K562 (cell line): ENCODE data around the gene PDZRN3. TPM values are rescaled to one million over a fixed set of nuclear protein-coding genes. Genes with fewer than 3 reads are reported as not detected.

ENCODE experiments used
- ATAC-seq: fragments of 200-7000 bp; cut with Tn5 transposase; 3 replicates; pipeline ENCODE4 v1.9.1; 2020; ENCODE audit warnings: moderate library complexity
- BruUV-seq: library from RNA; stranded (reverse); fragments of 400-500 nt; replicated peaks from 2 replicates; lab custom pipeline; 2021; lab: Mats Ljungman, UMichigan
- CTCF ChIA-PET: fragments of 300-600 bp; formaldehyde crosslinking; extraction: SDS; loops from one replicate; lab custom pipeline; 2021; ENCODE audit warnings: low intra/inter-chr PET ratio; lab: Yijun Ruan, JAX
- POLR2A ChIA-PET: fragments of 300-600, 350-650 bp; sonication (Branson Sonifier 250); formaldehyde crosslinking; extraction: SDS; loops from one replicate; lab custom pipeline; 2021; ENCODE audit warnings: antibody characterized with exemption, inconsistent platforms; lab: Yijun Ruan, JAX
- DNase-seq, 4 experiments: peaks; one replicate each; pipeline versions ENCODE4 v3.0.0 to v3.0.0-alpha.2; 2011 to 2018; ENCODE audit warnings: low spot score in 3 of 4, mixed read lengths in 3 of 4; ENCODE audit errors: extremely low read depth in 1 of 4
- FAIRE-seq: peaks from 2 replicates; lab custom pipeline; 2011; peaks lifted over from hg19 to GRCh38; lab: Jason Lieb, UNC
- H2AFZ ChIP-seq: 2 replicates; pipeline ENCODE4 v1.6.0; 2011; ENCODE audit warnings: low read depth, low read length, control low read depth, inconsistent platforms
- H3K27ac ChIP-seq: fragments of 200-600 bp; 3 replicates; pipeline ENCODE4 v1.8.0; 2011; ENCODE audit warnings: low read depth, mild to moderate bottlenecking, control low read depth, inconsistent platforms, low read length, moderate library complexity, mixed read lengths; ENCODE audit errors: extremely low read depth
- H3K27me3 ChIP-seq, 2 experiments: fragments of 300-600 bp in 1 of 2; 2 replicates in 1 of 2; 3 replicates in 1 of 2; pipeline versions ENCODE4 v1.6.0 to v1.8.0; 2011; ENCODE audit warnings: inconsistent platforms in 2 of 2, low read length in 2 of 2, mild to moderate bottlenecking in 1 of 2, mixed read lengths in 1 of 2, moderate library complexity in 1 of 2; ENCODE audit not compliant: control insufficient read depth in 2 of 2, insufficient read depth in 2 of 2
- H3K36me3 ChIP-seq: fragments of 300-600 bp; 3 replicates; pipeline ENCODE4 v1.8.0; 2011; ENCODE audit warnings: mild to moderate bottlenecking, low read length, inconsistent platforms; ENCODE audit not compliant: control insufficient read depth, insufficient read depth
- H3K4me1 ChIP-seq, 2 experiments: fragments of 200-600 bp in 1 of 2; replicated peaks in 1 of 2; 2 replicates in 1 of 2; 3 replicates in 1 of 2; pipeline versions ENCODE4 v1.5.1 to v1.8.0; 2011; ENCODE audit warnings: inconsistent platforms in 2 of 2, low read length in 2 of 2, mild to moderate bottlenecking in 1 of 2, mixed read lengths in 1 of 2, moderate library complexity in 1 of 2; ENCODE audit not compliant: control insufficient read depth in 2 of 2, insufficient read depth in 2 of 2
- H3K4me2 ChIP-seq: 2 replicates; pipeline ENCODE4 v1.6.1; 2011; ENCODE audit warnings: low read length, control low read depth, inconsistent platforms, mixed read lengths; ENCODE audit not compliant: insufficient read depth
- H3K4me3 ChIP-seq: fragments of 200-600 bp; sonication (generic), shearing (Covaris generic); 2 replicates; pipeline ENCODE4 v1.5.1; 2016; ENCODE audit warnings: control low read depth, inconsistent platforms
- H3K79me2 ChIP-seq: fragments of 200-600 bp; 3 replicates; pipeline ENCODE4 v1.8.0; 2011; ENCODE audit warnings: low read length, inconsistent platforms; ENCODE audit not compliant: control insufficient read depth, insufficient read depth
- H3K9ac ChIP-seq, 2 experiments: 2 replicates each; pipeline versions ENCODE4 v1.6.0 to v1.6.1; 2011; ENCODE audit warnings: low read depth in 2 of 2, low read length in 2 of 2, control low read depth in 1 of 2, inconsistent platforms in 1 of 2, mild to moderate bottlenecking in 1 of 2, mixed read lengths in 1 of 2; ENCODE audit not compliant: insufficient read depth in 1 of 2
- H3K9me1 ChIP-seq: one replicate; pipeline ENCODE4 v1.6.0; 2011; ENCODE audit warnings: inconsistent platforms, mild to moderate bottlenecking, low read length, moderate library complexity; ENCODE audit not compliant: control insufficient read depth, insufficient read depth
- H3K9me3 ChIP-seq: replicated peaks from 2 replicates; pipeline ENCODE4 v1.5.1; 2011; ENCODE audit warnings: low read depth, low read length, inconsistent platforms; ENCODE audit not compliant: control insufficient read depth, insufficient read depth
- H4K20me1 ChIP-seq: replicated peaks from 2 replicates; pipeline ENCODE4 v1.6.1; 2011; ENCODE audit warnings: low read length, inconsistent platforms, mixed read lengths; ENCODE audit not compliant: control insufficient read depth, insufficient read depth
- BCL6 ChIP-seq: fragments of 250-450 bp; sonication (Bioruptor Pico); IDR thresholded peaks from 2 replicates; pipeline ENCODE4 v1.4.0; 2020
- BRF1 ChIP-seq: IDR thresholded peaks from 3 replicates; pipeline ENCODE4 v1.6.1; 2011; ENCODE audit warnings: borderline replicate concordance, mild to moderate bottlenecking; ENCODE audit not compliant: insufficient read length; ENCODE audit errors: extremely low read depth
- ELF4 ChIP-seq: fragments of 450-650 bp; formaldehyde crosslinking; IDR thresholded peaks from 2 replicates; pipeline ENCODE4 v1.4.0; 2022; ENCODE audit warnings: missing genetic modification characterization
- FOXM1 ChIP-seq, 2 experiments: fragments of 450-650 bp in 1 of 2; sonication (generic) in 1 of 2; formaldehyde crosslinking in 1 of 2; IDR thresholded peaks; 2 replicates each; pipeline versions ENCODE4 v1.6.1 to v1.9.0; 2017 to 2022; ENCODE audit warnings: low read depth in 2 of 2, mild to moderate bottlenecking in 2 of 2, missing genetic modification reagents in 1 of 2, moderate library complexity in 1 of 2
- HCFC1 ChIP-seq: IDR thresholded peaks from 2 replicates; pipeline ENCODE4 v1.6.1; 2012; ENCODE audit warnings: low read depth, low read length, improper control_type of control experiment
- NR2C2 ChIP-seq, 2 experiments: fragments of 200-800 bp in 1 of 2; sonication (Bioruptor generic) in 1 of 2; sonication (generic) in 1 of 2; formaldehyde crosslinking in 1 of 2; IDR thresholded peaks; 2 replicates each; pipeline versions ENCODE4 v1.6.1 to v1.8.0; 2016 to 2022; ENCODE audit warnings: mild to moderate bottlenecking in 1 of 2, missing compliant biosample characterization in 1 of 2, missing genetic modification characterization in 1 of 2, missing genetic modification reagents in 1 of 2
- POLR2G ChIP-seq: fragments of 200-400 bp; formaldehyde crosslinking; IDR thresholded peaks from 2 replicates; pipeline ENCODE4 v1.6.1; 2017; ENCODE audit warnings: low read depth, mild to moderate bottlenecking, antibody characterized with exemption, low read length, moderate library complexity
- SPI1 ChIP-seq: IDR thresholded peaks from 2 replicates; pipeline ENCODE4 v1.6.1; 2011; ENCODE audit warnings: low read depth, low read length, control low read depth, borderline replicate concordance
- STAG1 ChIP-seq: sonication (generic); formaldehyde crosslinking; IDR thresholded peaks from 2 replicates; pipeline ENCODE4 v1.5.0; 2020; ENCODE audit warnings: missing genetic modification reagents, borderline replicate concordance
- TBL1XR1 ChIP-seq, 2 experiments: IDR thresholded peaks; 2 replicates each; pipeline ENCODE4 v1.6.1; 2012; ENCODE audit warnings: improper control_type of control experiment in 2 of 2, low read length in 2 of 2, mild to moderate bottlenecking in 1 of 2
- WGBS: fragments of 100-300 bp; shearing (Covaris generic); methylation state at CpG from one replicate; pipeline ENCODE4 v1.1.6; 2016; ENCODE audit warnings: low coverage, mixed read lengths; ENCODE audit not compliant: insufficient coverage; ENCODE audit errors: missing lambda C conversion rate; 5-methylcytosine and 5-hydroxymethylcytosine counted together
- in situ Hi-C: fragments of 300-500 bp; cut with MboI; formaldehyde crosslinking; loops from 4 replicates; pipeline ENCODE4 v1.15.0; 2018; ENCODE audit warnings: inconsistent platforms, mixed read lengths
- intact Hi-C: fragments of 100-400 bp; cut with micrococcal nuclease; formaldehyde crosslinking; loops from 2 replicates; pipeline ENCODE4 v1.14.2; 2022
- polyA plus RNA-seq, 8 experiments: library from polyadenylated mRNA; depleted of rRNA in 4 of 8; stranded (reverse) in 5 of 8; unstranded in 3 of 8; fragments of >200 nt; fragmentation: Nextera tagmentation in 2 of 8; fragmentation: Illumina TruSeq in 1 of 8; extraction: Ambion mirVana in 2 of 8; extraction: Trizol in 1 of 8; gene quantifications; 2 replicates each; pipeline versions ENCODE4 v1.2.1 to v1.2.3, GENCODE V29; 2011 to 2014; ENCODE audit warnings: inconsistent platforms in 1 of 8, missing spikeins in 1 of 8
- total RNA-seq, 7 experiments: library from RNA; depleted of rRNA in 6 of 7; stranded (reverse); fragments of >200 nt in 6 of 7; fragmentation: Illumina TruSeq in 2 of 7; extraction: Trizol in 2 of 7; gene quantifications; 2 replicates each; pipeline versions ENCODE4 v1.2.1 to v1.2.3, GENCODE V29; 2011 to 2021; ENCODE audit warnings: low replicate concordance in 1 of 7

The PDZRN3 gene
- total and polyA plus RNA-seq, 9 of the 15 experiments (the other 6 are each of a cell fraction or from before 2014, with no cell fraction given): 0.16 TPM; not detected in 8

- no peak for DNase-seq
- Histone ChIP-seq H3K27ac (no peak overlapping the region), H3K4me2 (no peak overlapping the region), H3K27me3 (no peaks in the 10 kb centered on the region), H3K9me1 (no peaks in the 10 kb centered on the region), H4K20me1 (no peaks in the 10 kb centered on the region), H3K4me1 (no peaks in the 10 kb centered on the region), H3K4me3 (no peak overlapping the region), H3K36me3 (no peaks in the 10 kb centered on the region), H2AFZ (no peak overlapping the region), H3K9ac (no peak overlapping the region), H3K79me2 (no peaks in the 10 kb centered on the region), H3K9me3 (no peaks in the 10 kb centered on the region)
- in situ Hi-C loops: no loop called here
- intact Hi-C loops: no loop called here
- FAIRE-seq: no peak
- BruUV-seq: no TSS peak
- CTCF ChIA-PET: no interaction called here
- no peak for ATAC-seq
- 0% methylated on average over 3 of the region's 3 CpGs for WGBS
- POLR2A ChIA-PET: no interaction called here
- no peak for TF ChIP-seq ELF4 (CRISPR knock-in tag)
- no peak for TF ChIP-seq BRF1
- no peak for TF ChIP-seq STAG1 (CRISPR knock-in tag)
- no peak for TF ChIP-seq TBL1XR1 (IDR thresholded peaks at IDR 0.05; ENCODE audit: low read length in 2 of 2)
- no peak for TF ChIP-seq BCL6
- no peak for TF ChIP-seq FOXM1 (IDR thresholded peaks at IDR 0.05; ENCODE audit: low read depth)
- no peak for TF ChIP-seq FOXM1 (CRISPR knock-in tag; IDR thresholded peaks at IDR 0.05; ENCODE audit: low read depth)
Measured at GRCh38 chr3:73602170-73602569, 22.6 kb downstream of the PDZRN3 start.

- Histone ChIP-seq H3K79me2 (no peaks in the 10 kb centered on the region), H3K9ac (no peak overlapping the region), H3K27ac (no peak overlapping the region), H4K20me1 (no peaks in the 10 kb centered on the region), H3K4me2 (no peak overlapping the region), H3K36me3 (no peaks in the 10 kb centered on the region), H3K4me3 (no peak overlapping the region), H2AFZ (no peak overlapping the region), H3K27me3 (no peaks in the 10 kb centered on the region), H3K9me1 (no peaks in the 10 kb centered on the region)
- DNase-seq (no peak), FAIRE-seq (no peak)
- ChIA-PET CTCF (no interaction called here), POLR2A (no interaction called here)
- 0% methylated on average over 2 of the region's 2 CpGs for WGBS
- intact Hi-C loops: no loop called here
- in situ Hi-C loops: no loop called here
- TF ChIP-seq HCFC1 (no peak), POLR2G (no peak), NR2C2 (CRISPR knock-in tag; IDR thresholded peaks at IDR 0.05) (no peak), NR2C2 (tag; IDR thresholded peaks at IDR 0.05) (no peak), SPI1 (no peak)
- TF ChIP-seq, all 486 proteins: peak for 0
- no peaks in the 10 kb centered on the region for H3K4me1 ChIP-seq
- no peaks in the 10 kb centered on the region for H3K9me3 ChIP-seq
- BruUV-seq: no TSS peak
- ATAC-seq: no peak
Measured at GRCh38 chr3:73601481-73601880, 23.3 kb downstream of the PDZRN3 start.
